Neural cell (in vitro differentiated cells): ENCODE measurements around the gene ELAC1.

Experiments used
- CTCF ChIP-seq: fragments of 450-650 bp; IDR thresholded peaks from 2 replicates; pipeline ENCODE4 v1.5.1; 2014; ENCODE audit warnings: antibody characterized with exemption, mild to moderate bottlenecking, moderate library complexity; ENCODE audit not compliant: poor library complexity, severe bottlenecking
- EP300 ChIP-seq: fragments of 450-650 bp; conservative IDR thresholded peaks from 2 replicates; pipeline ENCODE4 v1.6.1; 2014; ENCODE audit warnings: antibody characterized with exemption, mild to moderate bottlenecking, moderate library complexity; ENCODE audit not compliant: poor library complexity, severe bottlenecking
- EZH2 ChIP-seq: fragments of 200-600, 300-800 bp; shearing (Covaris generic), sonication (generic); IDR thresholded peaks from 2 replicates; pipeline ENCODE4 v1.6.1; 2014; ENCODE audit warnings: antibody characterized with exemption, low read length, borderline replicate concordance, mild to moderate bottlenecking; ENCODE audit not compliant: insufficient read depth, poor library complexity, severe bottlenecking
- MXI1 ChIP-seq: fragments of 450-650 bp; conservative IDR thresholded peaks from 2 replicates; pipeline ENCODE4 v1.6.1; 2014; ENCODE audit warnings: antibody characterized with exemption, mild to moderate bottlenecking; ENCODE audit not compliant: poor library complexity, severe bottlenecking
- POLR2AphosphoS5 ChIP-seq: IDR thresholded peaks from 2 replicates; pipeline ENCODE4 v1.6.1; 2012
- TAF1 ChIP-seq: IDR thresholded peaks from 2 replicates; pipeline ENCODE4 v1.6.1; 2012; ENCODE audit warnings: low read depth

GRCh38 chr18:51010218-51010617 is 42.4 kb downstream of the ELAC1 start:
- TF ChIP-seq CTCF = no peak
- no peak for TF ChIP-seq EZH2
- TF ChIP-seq POLR2AphosphoS5 = no peak
- no peak for TF ChIP-seq EP300
- no peak for TF ChIP-seq MXI1
- TF ChIP-seq TAF1 = no peak
